DMS114 treated with DMSO at 0.1 percent for 48 hours (cell line): ENCODE results near the gene BCAS3.
A peak's percentile ranks its signal among the peaks of the same experiment; 100 is the strongest.
"Not testable (repeated sequence)": the region's sequence is repeated elsewhere in the genome, so short reads cannot be mapped to it uniquely, and the experiment has no call there.

Experiments used
- DNase-seq: peaks from one replicate; lab custom pipeline; 2025; ENCODE audit not compliant: unreplicated experiment; lab: John Stamatoyannopoulos, UW

The BCAS3 gene

DNA sequence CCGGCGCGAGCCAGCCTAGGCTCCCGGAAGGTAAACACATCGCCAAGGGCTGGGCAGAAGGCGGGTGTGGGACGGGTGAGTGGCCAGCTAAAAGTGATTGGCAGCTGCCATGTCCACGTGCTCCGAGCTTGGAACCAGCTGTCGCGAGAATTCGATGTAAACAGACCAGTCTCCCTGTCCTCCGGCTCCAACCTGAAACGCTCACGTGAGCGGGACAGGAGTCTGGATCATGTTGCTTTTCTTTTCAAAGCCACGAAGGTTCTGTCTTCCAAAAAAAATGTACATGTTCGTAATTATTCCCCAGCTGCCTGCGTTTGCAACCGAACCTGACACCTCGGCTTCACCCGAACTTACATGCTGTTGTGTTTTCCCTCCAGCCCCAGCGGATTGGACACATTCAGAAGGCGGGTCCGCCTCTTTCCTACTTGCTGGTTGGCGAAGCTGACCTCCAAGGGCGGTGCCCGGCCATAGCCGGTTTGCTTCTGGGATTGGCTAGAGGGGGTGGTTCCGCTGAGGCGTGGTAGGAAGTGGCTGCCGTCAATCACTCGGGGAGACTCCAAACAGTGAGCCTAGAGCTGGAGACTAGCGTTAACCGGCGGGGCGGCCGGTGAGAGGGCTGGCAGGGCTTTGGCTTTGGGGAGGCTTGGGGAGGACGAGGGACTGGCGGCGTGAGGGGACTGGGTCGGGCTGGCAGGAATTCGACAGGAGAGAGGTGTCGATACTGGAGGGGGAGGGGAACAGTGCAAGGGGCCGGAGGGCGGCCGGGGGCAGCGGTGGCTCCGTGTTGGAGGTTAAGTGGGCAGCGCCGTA is at the start of gene BCAS3:
Gene BCAS3 (plus strand): TSS at position 544 of the 810 bp plus-strand sequence.
- DNase-seq, result peak; percentile 99

DNA sequence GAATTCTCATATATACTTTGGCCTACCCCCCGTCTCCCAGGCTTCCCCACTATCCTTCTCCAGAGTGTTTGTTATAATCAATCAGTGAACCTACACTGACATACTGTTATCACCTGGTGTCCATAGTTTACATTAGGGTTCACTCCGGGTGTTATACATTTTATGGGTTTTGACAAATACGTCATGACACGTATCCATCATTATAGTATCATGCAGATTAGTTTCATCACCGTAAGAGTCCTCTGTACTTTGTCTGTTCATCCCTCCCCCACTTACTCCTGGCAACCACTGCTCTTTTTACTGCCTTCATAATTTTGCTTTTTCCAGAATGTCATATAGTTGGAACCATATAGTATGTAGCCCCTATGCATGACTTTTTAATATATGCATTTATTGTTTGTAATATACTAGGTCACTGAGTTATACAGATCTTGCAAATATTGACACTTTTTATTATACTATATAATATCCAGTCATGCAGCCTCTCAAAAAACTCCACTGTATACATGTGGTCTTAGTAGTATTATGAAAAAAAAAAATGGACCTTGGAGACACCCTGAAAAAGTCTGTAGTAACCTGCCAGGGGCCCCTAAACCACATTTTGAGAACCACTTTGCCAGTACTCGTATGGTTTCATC is 49.3 kb upstream of the BCAS3 start:
- DNase-seq, result no peak

DNA sequence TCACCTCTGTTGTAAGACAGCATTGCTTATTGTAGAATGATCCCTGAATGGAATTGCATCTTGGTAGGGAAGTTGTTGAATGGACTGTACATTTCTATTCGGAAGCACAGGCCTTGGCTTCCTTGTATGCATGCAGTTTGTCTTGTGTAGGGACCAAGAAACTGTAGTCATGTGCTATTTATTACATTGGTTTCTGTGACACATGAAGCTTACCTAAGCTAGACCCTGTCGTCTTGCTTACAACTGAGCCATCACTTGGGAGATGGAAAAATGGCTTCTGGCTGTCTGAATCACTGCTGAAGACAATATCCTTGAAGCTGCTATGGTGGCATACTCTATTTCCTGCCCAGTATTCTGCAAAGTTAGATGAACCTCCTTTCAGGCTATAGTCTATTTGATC is 48.5 kb upstream of the BCAS3 start:
- no peak for DNase-seq

DNA sequence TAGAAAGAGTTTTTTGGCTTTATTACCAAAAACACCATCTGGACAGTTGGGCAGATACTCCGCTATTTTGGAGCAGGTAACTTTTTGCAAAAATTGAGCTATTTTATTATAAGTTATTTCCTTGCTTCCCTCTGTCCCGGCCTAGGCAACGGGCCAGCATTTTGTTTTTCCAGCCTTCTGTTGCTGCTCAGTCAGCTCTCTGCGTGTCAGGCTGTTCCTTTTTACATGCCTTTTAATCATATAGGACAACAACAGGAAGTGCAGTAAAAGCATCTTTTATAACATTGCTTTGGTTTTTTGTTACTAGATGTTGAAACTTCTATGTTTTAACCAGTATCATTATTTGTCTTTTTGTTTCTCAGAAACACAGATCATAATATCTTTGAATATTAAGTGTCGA is 47.3 kb upstream of the BCAS3 start:
- no peak for DNase-seq

DNA sequence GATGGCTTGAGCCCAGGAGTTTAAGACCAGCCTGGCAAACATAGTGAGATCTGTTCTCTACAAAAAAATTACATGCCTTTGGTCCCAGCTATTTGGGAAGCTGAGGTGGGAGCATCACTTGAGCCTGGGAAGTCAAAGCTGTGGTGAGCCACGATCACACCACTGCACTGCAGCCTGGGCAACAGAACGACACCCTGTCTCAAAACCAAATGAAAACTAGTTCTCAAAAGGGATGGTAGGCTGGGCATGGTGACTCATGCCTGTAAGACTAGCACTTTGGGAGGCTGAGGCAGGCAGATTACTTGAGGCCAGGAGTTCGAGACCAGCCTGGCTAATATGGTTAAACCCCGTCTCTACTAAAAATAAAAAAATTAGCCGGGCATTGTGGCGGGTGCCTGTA is 46.5 kb upstream of the BCAS3 start:
- DNase-seq, result no peak

DNA sequence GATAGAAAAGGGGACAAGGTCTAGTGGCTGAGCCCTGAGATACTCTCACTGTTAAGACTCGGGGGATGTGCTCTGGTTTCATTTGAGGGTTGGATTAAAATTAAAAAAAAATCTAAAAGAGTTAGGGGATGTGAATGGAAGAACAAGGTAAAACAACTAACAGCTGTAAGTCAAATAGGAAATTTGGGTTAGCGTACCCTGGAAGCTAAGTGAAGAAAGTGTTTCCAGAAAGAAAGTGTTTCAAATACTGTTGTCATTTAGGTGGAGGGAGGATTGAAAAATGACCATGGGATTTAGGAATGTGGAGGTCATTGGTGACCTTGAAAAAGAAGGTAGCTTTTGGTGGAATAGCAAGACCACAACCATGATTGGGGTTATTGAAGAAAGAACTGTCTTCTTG is 40.0 kb upstream of the BCAS3 start:
- DNase-seq, result no peak

DNA sequence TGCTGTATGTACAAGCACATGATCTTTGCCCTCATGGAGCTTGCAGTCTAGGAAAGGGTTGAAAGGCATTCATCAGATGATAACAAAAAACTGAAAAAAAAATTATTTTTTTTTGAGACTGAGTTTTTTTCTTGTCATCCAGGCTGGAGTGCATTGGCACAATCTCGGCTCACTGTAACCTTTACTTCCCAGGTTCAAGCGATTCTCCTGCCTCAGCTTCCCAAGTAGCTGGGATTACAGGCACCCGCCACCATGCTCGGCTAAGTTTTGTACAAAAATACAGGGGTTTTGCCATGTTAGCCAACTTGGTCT is 38.7 kb upstream of the BCAS3 start:
- no peak for DNase-seq

DNA sequence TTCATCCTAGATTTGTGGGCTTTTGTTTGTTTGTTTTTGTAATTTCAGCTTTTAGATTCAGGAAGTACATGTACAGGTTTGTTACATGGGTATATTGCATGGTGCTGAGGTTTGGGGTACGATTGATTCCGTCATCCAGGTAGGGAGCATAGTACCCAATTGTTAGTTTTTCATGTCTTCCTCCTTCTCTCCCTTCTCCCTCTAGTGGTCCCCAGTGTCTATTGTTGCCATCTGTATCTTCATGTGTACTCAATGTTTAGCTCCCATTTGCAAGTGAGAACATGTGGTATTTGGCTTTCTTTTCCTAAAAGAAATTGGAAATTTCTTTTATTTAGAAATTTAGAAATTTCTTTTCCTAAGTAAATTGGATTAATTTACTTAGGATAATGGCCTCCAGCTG is 37.1 kb upstream of the BCAS3 start:
- DNase-seq, result peak; percentile 62

DNA sequence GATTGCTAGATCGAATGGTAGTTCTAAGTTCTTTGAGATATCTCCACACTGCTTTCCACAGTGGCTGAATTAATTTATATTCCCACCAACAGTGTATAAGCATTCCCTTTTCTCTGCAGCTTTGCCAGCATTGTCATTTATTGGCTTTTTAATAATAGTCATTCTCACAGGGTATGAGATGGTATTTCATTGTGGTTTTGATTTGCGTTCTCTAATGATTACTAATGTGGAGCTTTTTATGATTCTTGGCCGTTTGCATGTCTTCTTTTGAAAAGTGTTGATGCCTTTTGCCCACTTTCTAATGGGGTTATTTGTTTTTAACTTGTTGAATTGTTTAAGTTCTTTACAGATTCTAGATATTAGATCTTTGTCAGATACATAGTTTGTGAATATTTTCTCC is 36.5 kb upstream of the BCAS3 start:
- no peak for DNase-seq

DNA sequence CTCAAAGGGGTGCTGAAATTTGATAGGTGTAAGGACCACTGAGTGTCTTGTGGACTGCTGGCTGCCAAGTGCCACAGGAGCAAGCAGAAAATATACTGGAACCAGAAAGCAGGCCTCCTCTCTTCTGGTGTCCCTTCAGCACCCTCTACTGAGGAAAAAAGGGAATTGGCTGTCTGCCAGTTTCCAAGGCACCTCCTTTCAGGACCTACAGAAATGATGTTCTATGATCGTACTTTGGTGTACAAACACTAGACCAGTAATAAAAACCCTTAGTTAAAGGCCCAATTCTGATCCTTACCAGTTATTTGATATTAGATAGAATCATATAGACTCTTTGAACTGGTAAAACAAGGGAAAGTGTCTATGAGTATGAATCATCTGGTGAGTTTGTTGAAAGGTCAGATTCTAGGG is 35.8 kb upstream of the BCAS3 start:
- DNase-seq, result peak; percentile 55

DNA sequence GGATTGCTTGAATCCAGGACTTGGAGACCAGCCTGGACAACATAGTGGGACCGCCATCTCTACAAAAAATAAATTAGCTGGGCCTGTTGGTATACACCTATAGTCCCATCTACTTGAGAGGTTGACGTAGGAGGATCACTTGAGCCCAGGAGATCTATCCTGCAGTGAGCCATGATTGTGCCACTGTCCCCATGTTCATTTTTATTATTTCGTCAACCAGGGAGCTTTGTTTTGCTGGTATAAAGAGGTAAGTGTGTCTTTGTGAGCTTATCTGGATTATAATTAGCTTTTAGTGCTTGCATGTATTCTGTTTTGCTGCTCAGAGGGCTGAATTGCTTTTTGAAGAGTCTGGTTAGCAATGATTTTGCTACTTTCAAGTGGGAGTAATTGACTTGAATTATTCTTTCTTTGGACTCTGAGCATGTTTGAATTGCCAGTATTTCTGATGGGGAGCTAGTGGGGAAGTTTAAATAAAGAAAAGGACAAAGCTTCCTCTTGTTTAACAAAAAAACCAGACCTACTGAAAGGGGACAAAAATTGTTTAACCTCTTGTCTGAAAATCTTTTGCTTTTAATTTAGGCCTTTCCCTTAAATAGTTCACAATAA is 31.6 kb upstream of the BCAS3 start:
- DNase-seq, result no peak

DNA sequence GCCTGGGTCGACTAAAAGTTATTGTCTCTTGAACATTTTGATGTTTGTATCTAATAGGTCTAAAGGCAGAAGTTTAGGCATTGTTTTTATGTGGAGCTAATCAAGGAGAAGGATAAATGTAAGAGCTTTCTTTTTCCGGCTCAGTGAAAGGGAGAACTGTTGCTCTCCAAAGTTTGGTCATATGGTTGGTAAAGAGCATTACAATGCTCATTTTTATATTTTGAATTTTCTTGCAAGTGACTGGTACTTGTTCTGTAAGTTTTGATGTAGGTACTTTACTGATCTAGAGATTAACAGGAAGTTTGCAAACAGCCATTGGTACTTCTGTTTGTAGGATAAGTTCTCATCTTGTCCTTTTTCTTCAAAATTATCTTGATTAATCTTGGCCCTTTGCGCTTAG is 30.9 kb upstream of the BCAS3 start:
- no peak for DNase-seq

DNA sequence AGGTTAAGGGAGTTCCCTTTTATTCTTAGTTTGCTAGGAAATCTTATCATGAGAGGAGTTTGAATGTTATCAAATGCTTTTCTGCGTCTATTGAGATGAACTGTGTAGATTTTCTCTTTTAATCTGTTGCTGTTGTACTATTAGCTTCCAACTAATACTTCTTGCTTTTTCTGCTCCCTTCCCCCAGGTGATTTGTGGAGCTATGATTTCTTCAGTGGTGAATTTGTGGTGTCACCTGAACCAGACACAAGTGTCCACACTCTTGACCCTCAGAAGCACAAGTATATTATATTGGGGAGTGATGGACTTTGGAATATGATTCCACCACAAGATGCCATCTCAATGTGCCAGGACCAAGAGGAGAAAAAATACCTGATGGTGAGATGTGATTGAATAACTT is 29.9 kb upstream of the BCAS3 start:
- DNase-seq, result no peak

DNA sequence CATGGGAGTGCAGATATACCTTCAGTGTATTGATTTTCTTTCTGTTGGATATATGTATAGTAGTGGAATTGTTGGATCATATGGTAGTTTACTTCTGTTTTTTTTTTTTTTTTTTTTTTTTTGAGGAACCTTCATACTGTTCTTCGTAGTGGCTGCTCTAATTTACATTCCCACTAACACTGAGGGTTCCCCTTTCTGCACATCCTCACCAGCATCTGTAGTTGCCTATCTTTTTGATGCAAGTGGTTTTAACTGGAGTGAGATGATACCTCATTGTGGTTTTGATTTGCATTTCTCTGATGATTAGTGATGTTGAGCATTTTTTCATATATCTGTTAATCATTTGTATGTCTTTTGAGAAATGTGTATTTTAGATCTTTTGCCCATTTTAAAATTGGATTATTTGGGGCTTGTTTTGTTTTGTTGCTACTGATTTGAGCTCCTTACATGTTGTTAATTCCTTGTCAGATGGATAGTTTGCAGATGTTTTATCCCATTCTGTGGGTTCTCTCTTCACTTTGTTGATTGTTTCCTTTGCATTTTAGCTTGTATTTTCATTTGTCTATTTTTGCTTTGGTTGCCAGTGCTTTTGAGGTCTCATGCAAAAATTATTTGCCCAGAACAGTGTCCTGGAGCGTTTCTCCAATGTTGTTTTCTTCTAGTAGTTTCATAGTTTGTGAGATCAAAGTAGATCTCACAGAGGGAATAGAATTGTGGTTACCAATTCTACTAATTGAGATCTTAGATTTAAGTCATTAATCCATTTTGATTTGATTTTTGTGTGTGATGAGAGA is 25.0 kb upstream of the BCAS3 start:
- DNase-seq, result no peak

DNA sequence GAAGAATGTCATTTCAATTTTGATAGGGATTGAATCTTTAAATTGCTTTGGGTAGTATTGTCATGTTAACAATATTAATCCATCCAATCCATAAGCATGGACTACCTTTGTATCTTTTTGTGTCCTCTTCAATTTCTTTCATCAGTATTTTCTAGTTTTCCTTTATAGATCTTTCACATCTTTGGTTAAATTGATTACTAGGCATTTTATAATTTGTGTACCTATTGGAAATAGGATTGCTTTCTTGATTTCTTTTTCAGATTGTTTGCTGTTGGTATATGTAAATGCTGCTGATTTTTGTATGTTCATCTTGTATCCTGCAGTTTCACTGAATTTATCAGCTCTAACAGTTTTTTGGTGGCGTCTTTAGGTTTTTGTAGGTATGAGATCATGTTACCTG is 24.1 kb upstream of the BCAS3 start:
- no peak for DNase-seq

DNA sequence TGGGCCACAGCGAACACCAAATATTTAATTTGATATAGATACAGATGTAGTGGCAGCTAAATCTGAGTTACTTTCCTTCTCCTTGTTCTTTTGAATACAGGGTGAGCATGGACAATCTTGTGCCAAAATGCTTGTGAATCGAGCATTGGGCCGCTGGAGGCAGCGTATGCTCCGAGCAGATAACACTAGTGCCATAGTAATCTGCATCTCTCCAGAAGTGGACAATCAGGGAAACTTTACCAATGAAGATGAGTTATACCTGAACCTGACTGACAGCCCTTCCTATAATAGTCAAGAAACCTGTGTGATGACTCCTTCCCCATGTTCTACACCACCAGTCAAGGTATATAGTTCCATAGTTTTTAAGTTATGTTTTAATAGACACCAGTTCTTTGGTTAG is 21.2 kb upstream of the BCAS3 start:
- no peak for DNase-seq

DNA sequence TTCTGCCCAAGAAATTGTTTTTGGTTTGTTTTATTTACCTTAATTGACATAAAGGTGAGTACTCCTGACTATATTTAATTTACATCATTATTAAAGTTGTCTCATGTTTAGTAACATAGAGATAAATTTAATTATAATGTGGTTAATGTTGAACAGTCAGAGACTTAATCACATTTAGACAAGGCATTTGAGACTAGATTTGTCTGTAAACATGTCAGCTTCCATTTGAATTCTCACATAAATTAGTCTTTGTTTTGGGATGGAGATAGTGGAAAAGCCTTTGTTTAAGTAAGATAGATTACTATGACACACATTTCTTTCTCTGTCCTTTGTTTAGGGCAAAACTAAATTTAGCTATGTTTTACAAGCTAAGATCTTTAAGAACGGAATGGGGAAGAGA is 18.5 kb upstream of the BCAS3 start:
- no peak for DNase-seq

DNA sequence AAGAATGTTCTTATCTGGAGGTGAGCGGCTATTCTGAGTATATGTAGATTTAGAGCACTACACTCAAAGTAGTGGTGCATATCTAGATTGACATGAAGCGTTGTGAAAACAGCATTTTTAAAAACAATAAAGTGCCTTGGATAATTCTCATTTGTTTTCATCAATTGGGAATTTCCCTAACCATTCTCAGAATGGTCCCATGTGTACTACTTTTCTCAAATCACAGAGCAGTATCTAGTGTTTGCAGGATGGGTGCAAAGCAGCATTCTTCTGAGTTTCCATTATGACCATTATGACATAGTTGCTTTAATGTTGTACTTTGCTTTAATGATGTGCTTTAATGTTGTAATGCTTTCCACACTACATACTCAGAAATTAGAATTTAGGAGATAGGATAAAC is 16.2 kb upstream of the BCAS3 start:
- DNase-seq, result no peak

DNA sequence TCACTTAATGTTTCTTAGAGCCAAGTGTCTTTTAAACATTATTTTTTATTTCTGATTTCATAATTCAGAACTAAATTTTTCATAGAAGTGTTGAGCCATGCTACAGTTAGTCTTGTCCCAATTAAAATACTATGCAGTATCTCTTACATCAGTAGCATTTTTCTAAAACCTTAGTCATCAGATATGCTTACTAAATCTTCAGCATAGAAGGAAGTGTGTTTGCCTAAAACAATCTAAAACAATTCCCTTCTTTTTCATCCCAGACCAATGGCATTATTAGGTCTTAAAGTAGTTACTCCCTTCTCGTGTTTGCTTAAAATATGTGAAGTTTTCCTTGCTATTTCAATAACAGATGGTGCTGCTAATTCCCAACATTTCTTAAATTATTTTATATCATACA is 13.6 kb upstream of the BCAS3 start:
- DNase-seq, result no peak

DNA sequence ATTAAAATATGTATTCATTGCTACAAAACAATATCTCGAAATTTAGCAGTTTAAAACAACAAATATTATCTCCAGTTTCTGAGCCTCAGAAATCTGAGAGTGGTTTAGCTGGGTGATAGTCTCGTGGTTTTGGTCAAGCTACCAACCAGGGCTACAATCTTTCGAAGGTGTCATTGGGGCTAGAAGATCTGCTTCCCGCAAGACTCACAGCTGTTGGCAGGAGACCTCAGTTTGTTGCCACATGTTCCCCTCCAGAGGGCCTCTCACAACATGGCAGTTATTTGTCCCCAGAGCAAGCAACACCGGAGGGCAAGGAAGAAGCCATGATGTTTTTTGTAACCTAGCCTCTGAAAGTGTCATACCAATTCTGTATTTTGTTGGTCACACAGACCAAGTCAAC is 12.0 kb upstream of the BCAS3 start:
- DNase-seq, result no peak

DNA sequence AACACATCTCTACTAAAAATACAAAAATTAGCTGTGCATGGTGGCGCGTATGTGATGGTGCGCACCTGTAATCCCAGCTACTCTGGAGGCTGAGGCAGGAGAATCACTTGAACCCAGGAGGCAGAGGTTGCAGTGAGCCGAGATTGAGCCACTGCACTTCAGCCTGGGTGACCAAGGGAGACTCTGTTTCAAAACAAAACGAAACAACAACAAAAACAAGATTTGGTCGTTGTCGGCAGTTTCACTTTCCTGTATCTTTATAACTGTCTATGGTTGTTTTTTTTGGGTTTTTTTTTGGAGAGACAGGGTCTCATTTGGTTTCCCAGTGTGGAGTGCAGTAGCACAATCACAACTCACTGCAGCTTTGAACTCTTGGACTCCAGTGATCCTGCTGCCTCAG is 8.9 kb upstream of the BCAS3 start:
- DNase-seq, result not testable (repeated sequence)

DNA sequence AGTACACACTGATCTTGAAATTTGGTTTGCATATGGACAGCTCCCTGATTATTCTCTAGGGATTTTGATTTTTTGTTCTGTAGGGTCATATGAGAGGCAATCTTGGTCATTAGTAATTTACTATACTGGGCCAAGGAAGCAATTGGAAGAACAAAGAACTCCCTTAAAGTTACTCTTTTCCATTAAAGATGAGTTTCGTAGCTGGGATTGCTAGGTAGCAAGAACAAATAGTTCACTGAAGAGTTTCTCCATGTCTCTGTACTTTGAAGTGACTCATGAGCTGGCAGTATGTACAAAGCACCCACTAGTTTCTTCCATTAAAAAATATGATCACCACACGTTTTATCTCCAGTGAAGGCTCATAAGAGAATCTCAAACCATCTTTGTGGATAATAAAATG is 6.2 kb upstream of the BCAS3 start:
- peak; percentile 31 for DNase-seq
